GM21529 (cell line): ENCODE measurements around the gene NGB.
A peak's percentile ranks its signal among the peaks of the same experiment; 100 is the strongest.
"Not testable (repeated sequence)": the region's sequence is repeated elsewhere in the genome, so short reads cannot be mapped to it uniquely, and the experiment has no call there.

Experiments
- ATAC-seq: cut with Tn5 transposase; IDR thresholded peaks from one replicate; pipeline ENCODE4 v1.9.1; 2021; ENCODE audit not compliant: unreplicated experiment

Gene NGB, protein sequence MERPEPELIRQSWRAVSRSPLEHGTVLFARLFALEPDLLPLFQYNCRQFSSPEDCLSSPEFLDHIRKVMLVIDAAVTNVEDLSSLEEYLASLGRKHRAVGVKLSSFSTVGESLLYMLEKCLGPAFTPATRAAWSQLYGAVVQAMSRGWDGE

DNA sequence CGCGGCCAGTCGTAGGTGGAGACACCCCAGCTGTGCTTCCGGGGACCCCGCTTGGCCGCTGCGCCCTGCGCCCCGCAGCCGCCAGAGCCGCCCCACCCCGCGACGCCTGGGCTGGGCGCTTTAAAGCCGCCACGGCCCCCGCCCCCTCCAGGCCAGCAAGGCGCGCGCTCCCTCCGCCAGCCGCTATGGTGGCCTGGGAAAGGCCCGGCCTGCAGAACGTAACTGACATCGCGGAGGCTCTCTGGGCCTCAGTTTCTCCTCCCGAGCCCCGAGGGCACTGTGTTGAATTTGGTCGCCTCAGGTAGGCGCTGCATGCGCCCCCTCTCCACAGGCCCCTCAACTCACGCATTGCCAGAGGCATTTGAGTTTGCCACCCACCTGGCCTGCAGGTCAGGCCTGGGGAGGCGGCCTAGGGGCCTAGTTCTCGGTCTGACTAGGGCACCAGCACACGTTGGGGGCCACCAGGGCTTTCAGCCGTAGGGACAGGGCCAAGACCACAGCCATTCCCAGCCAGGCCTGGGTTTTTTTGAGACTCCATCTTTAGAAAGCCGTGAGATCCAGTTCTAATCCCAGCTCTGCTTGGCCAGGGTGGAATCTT is at the start of gene NGB:
Gene NGB, minus strand, starts transcription at position 94 of the 598 bp plus-strand sequence. CDS start 269 bp downstream, outside the sequence.
- no peak for ATAC-seq

DNA sequence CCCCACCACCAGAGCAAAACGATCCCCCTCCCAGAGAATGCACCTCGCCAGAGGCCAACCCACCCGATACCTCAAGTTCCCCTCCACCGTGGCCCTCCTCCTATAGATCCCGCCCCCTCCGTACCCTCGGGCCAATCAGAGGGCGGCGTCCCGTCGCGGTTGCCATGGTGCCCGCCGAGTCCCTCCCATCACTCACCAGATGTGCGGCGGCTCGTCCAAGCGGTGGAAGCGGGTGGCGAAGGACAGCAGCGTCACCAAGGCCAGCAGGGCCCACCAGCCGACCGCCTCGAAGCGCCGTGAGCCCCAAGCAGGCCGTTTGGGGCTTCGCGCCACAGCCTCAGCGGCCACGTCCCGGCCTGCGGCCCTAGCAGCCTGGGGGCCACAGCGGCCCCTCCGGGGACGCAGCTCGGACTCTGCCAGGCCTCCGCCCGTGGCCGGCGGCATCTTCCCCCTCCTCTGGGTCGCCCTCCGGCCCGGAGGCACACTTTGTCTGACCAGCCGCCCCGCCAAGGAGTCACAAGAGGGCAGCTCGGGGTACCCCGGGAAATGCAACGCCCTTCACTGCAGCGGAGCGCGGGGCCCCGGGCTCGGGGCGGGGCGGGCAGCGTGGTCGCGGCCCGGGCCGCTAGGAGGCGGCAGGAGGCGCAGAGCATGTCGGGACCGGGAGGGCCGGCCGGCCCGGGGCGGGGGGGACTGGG is 49.4 kb upstream of the NGB start, which contains the start of gene POMT2:
Gene POMT2, minus strand, starts transcription at position 646 of the 698 bp plus-strand sequence. Its CDS starts 202 bp downstream, at position 444.
- peak; percentile 66 for ATAC-seq

DNA sequence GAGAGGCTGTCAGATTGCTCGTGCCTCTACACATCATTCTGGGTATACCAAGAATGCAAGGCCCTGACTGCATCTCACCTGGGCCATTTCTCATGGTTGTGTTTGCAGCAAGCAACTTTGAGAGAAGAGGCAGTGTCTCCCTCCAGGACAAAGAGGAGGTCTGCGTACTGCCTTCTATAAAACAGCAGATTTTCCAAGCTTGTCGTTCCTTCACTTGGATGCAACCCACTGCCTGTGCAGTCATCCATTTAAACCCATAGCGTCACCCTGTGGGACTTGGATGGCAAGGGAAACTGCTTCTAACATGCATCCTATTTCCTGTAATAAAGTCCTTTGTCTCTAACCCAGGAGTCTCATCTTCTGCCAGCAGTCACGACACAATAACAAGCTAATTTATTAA is 48.4 kb upstream of the NGB start:
- no peak for ATAC-seq

DNA sequence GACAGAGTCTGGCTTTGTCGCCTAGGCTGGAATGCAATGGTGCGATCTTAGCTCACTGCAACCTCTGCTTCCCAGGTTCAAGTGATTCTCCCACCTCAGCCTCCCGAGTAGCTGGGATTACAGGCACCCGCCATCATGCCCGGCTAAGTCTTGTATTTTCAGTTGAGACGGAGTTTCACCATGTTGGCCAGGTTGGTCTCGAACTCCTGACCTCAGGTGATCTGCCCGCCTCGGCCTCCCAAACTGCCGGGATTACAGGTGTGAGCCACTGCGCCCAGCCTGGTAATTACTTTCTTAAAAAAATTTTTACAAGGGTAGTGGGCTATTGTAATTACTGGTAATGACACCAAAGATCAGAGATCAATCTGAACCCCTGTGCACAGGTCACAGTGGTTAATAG is 47.8 kb upstream of the NGB start:
- ATAC-seq, result not testable (repeated sequence)

DNA sequence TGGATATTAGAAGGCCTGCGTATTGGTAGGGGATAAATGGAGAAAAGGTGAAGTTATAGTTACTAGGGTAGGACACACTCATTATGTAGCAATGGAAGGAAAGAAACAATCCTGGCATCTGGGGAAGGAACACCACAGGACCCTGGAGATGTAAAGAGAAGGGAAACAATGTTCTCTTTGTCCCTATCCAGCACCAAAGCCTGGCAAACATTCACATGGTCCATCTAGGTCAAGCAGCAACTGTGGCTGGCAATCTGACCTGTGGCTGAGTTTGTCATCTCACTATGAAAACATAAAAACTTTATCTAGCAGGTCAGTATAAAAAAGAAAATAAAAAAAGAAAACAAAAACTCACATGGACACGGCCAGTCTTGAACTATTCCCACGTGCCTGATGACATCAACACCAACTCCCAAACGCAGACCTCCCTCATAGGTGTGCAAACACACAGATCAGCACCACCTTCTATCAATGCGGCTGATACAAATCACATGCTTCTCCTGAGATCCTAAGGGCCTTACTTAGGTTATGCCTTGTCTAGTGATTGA is 47.1 kb upstream of the NGB start:
- no peak for ATAC-seq

DNA sequence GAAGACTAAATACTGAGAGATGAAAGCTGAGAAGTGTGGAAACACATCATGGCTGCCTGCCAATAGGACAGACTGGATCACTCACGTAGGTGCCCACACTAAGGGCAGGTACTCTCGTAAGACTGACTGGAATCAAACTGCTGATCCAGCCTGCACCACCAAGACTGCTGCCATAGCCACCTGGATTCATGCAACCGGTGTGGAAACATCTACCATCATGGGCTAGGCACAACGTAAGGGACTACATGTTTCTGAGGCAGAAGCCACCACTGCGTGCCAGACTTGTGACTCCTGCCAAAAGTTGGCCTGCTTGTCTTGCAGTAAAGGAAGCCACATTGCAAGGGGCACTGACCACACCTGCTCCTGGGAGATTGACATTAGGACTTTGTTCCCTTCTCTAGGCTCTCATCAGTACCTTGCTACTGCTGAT is 45.9 kb upstream of the NGB start:
- no peak for ATAC-seq

DNA sequence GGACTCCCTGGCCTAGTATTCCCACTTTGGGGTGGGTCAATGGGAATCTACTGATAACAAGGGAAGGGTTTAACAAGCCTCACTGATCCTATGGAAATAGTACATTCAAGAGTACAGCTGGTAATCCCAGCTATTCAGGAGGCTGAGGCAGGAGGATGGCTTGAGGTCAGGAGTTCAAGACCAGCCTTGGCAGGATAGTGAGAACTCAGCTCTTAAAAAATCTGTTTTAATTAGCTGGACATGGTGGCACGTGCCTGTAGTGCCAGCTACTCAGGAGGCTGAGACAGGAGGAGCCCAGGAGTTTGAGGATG is 45.1 kb upstream of the NGB start:
- no peak for ATAC-seq

DNA sequence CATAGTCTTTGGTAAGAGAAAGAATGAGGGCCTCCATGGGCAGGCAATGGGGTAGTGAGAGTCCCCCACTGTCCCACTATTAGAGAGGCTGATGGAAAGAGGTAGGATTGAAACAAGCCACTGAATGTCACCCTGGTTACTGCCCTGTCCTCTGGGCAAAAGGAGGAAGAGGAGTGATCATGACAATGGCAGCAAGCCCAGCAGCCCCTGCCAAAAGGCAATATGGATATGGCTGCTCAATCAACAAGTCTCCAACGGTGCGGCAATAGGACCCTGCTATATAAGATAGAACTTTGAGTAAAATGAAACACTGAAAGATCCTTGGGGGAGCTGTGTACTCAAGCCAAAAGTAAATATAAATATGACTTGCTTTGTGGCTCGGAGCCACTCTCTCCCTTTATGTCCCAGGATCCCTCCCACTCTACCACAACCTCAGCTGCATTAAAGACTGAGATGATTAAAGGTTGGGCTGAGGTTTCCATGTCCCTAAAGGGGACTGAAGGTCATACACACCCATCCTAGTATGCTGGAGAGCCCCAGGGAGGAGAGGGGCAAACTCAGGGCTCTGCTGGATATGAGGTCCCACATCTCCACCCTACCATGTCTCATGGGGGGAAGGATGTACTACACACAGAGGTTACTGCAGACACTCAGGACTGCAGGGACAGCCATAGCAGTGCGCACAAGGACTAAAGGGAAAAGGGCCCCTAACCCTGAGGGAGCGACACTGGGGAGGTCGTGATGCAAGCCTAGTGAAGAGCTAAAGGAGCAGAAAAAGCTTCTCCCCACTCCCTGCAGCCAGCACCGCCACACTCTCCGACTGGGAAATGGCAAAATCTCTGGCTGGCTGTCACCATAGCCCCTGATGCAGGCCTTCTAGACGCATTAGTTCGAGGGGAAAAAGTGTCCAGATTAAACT is 43.8 kb upstream of the NGB start:
- ATAC-seq, result no peak

DNA sequence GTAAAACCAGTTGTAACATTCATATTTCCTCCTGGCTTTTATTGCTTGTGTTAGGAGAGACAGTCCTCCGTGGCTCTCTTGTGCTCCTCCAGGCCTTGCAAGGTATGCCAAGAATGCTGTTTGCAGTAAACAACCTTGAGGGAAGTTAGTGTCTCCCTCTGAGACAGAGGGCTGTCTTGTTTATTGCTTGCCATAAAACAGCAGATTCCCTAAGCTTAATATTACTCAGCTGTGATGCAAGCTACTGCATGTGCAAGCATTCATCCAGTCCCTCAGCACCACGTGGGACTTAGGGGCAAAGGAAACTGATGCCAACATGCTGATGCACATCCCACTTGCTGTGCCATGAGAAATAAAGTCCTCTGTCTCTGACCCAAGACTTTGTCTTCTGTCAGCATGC is 43.0 kb upstream of the NGB start:
- no peak for ATAC-seq

DNA sequence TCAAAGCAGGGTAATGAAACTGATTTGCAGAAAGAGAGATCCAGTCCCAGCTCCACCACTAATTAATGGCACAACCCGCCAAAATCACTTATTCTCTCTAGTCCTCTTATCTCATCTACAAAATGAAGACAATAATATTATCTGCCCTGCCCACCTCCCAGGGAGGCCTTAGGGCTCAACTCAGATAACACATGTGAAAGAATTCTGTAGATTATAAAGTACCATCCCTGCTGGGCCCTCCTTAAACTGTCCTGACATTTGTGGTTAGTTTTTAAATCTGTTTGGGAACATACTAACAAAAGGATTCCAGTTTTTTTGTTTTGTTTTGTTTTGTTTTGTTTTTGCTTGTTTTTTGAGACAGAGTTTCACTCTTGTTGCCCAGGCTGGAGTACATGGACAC is 42.4 kb upstream of the NGB start:
- no peak for ATAC-seq

DNA sequence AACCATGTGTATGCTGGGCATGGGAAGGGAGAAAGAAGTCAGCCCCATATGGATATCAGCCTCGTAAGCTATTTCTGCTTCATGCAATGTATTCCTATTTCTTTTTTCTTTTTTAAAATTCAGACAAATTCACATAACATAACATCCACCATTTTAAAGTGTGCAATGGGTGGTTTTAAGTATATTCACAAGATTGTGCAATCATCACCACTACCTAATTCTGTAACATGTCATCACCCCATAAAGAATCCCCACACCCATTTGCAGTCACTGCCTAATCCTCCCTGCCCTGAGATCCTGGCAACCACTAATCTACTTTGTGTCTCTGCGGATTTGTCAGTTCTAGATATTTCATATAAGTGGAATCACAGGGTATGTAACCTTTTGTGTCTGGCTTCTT is 40.2 kb upstream of the NGB start:
- no peak for ATAC-seq

DNA sequence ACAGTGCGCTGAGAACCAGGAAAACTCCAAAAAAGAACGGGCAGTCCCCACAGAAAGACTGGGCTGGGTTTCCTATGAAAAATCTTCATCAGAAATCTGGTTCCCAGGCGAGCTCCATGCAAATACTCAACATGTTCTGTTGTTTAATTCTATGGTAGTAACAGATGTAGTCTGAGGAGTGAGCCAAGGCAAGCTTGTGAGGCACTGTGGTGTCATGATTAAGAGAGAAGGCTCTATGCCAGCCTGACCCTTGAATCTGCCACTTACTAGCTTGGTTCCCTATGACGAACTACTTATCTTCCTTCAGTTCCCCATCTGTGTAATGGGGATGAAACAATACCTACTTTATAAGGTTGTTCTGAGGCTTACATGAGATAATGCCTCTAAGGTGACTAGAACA is 39.0 kb upstream of the NGB start:
- no peak for ATAC-seq

DNA sequence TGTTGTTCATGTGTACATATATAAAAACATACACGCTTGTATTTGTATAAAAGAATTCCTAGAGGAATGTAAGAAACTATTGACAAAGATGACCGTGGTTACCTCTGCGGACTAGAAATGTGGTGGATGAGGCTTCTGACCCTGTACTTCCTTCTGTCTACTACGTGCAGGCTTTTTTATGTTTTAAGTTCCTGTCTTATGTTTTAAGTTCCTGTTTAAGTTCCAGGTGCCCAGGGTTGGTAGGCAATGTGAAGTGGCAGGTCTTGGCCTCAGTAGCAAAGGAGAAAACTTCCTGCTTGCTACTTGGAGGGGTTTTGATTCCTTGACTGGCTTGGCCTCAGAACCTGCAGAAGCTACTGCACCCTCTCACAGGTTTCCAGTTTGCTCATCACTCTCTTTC is 38.1 kb upstream of the NGB start:
- no peak for ATAC-seq

DNA sequence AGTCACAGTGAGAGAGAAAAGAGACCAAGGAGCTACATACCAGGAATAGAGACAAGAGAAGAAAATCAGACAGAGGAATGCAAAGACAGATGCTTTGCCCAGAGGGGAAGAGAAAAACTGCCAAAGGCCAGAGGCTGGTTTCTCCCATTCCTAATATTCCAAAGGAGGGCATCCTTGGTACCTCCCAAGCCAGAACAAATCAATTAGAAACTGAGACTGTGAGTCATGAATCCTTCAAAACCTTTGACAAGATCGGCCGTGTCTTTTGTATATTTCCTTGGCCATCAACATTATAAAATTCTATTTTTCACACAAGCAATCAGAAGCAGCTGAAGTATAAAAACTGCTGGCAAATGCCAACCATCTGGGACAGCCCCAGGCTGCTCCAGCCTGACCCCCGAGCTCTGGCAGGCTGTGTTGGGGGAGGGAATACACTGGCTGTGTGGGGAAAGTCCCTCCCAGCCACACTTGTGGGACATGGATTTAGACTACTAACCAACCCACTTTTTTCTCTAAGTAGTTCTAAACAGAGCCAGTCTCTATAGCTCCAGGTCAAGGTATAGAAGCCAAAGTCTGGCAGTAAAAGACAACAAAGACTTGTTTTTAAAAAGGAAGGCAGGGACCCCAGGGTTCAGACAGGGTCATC is 36.0 kb upstream of the NGB start:
- ATAC-seq, result no peak

DNA sequence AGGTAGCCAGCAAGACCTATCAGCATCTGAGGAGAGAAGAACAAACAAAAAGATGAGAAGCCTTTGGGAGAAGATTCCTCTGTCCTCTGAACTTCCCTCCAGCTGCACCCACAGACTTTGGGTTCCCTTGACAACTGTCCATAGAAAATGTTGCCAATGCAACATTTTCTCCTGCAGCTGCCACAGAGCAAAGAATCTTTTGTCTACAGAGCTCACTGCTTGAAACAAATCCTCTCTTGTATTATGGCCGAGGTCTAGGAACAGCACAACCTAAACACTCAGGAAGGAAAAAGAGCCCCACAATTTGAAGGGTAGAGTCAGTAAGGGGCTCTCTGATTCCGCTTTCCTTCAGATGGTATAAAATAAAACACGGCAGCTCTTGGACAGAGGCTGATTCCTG is 35.4 kb upstream of the NGB start:
- no peak for ATAC-seq

DNA sequence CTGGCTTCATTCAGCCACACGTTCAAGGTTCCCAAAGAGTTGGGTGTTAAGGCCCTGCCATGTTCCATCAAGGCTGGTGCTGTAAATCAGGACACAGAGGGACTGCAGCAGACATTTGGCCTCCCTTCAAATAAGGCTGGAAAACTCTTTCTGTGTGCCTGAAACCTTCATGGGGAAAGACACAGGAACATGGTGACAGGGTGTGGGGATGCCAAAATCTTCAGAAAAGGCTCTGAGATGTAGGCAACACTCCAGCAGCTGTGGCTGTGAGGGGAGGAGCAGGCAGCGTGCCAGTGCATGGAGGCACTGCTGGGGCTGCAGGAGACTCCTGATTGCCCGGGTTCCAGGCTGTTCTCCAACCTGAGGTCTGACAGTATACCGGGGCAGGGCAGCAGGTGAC is 34.7 kb upstream of the NGB start:
- no peak for ATAC-seq

DNA sequence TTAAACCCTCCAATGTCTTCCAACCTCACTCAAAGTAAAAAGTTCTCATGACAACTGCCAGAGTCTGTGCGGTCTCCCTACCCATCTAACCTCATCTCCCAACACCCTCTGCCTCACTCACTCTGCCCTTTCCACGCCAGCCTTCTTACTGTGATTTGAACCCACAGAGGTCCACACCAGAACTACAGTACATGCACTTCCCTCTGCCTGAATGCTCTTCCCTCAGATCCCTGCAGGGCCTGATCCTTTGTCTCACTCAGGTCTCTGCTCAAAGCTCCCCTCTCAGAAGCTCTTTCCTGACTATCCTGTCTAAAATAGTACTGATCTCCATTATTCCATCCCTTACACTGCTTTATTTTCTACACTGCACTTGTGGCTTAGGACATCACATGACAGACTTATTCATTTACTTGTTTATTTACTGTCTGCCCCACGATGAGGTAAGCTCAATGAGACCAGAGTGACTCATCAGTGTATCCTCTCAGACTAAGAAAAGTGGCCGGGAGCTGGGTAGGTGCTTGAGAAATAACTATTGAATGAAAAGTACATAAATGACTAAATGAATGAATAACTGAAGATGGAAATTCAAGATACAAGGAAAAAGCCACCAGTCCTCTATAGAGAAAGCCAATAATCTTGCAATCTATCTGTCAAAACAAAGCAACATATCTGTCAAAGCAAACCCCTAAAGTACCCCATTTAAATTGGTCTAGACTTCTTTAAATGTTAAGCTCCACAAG is 32.6 kb upstream of the NGB start:
- ATAC-seq, result peak; percentile 43

DNA sequence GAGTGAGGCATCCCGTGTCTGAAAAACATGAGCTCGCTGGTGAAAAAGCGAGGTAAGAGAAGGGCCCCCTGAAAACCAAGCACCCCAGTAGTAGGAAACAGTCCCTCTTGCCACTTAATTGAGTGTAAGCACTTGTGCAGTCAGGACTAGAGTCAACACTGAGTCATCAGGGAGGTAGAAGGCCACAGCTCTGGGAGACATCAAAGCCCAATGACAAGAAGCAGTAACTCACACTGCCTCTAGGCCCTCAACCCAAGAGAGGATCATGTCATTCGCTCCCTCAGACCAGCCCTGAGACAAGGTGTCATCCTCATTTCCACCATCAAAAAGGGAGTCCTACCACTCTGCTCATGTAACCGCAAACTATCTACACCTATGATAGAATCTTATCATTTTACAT is 31.9 kb upstream of the NGB start:
- ATAC-seq, result no peak

DNA sequence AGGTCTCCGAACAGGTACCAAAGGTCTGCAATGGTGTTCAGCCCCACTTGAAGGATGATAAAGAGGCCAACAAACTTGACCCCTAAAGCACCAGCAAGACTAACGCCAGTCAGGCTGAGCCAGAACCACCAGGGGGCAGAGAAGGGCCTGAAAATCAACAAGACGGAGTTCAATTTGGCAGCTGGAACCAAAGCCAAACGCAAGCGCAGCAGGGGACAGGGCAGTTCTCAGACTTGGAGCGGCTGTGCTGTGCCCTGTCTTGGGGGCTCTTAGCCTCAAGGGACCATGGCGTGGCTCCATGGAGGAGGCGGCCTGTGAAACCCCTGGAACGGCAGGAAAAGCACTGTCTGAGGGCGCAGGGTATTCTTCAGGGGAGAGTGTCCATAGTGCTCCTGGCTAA is 30.1 kb upstream of the NGB start:
- peak; percentile 51 for ATAC-seq

DNA sequence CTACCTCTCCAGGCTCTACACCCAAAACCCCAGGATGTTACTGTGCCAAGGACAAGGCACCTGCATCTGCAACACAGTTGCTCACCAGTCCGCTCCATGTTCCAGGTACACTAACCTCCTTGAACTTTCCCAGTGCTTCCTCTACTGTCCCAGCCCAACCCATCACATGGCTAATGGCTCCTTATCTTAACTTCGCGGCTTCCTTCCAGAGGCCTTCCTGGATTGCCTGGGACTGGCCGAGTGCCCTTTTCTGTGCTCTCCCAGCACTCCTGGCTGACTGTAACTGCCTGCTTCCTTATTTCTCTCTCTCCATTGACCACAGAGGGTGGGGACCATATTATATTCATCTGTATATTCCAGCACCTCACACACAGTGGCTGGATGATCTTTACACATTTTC is 28.8 kb upstream of the NGB start:
- no peak for ATAC-seq
